Measurements from ENCODE around the gene TPRG1. TPM values are rescaled to one million over a fixed set of nuclear protein-coding genes. Genes with fewer than 3 reads are reported as not detected.

TPRG1 gene
- polyA plus RNA-seq, 1 donor: 0.68 TPM

DNA sequence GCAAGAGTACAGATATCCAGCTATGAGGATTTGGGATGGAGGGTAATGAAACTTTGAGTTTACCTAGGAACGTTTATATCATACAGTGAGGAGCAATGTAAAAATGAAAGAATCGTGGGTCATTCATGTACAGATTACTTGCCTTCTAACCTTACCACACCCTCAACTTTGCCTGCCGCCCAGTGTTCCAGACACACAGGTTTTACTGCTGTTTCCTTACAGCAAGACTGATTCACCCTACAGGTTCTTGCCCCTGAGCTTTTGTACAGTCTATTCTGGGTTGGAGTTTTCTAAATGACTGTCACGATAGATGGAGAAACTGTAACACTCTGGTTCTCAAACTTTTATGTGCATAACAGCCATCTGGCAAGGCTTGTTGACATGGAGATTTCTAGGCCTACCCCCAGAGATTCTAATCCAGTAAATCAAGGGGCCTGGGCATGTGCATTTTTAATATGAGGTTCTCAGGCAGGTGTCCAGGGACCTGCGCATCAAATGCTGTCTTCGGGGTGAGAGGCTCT, 6.6 kb upstream of the TPRG1 start:
- DNase-seq: no peak

DNA sequence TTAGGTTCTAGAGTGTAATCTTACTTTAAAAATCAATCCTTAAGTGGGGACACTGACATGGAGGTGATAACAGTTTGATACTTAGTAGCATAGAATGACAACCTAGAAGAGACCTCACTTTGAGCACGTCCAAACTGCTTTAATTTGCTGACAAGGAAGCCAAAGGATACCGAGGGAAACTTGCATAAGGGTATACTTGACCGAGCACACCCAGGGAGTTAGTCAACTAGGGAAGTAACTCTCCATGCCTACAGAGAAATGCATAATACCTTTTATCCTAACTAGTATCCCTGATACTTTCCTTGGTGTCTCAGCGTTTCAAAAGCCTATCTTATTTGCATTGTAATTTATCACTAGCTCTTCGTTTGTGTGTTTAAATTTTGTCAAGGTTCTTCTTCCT, 5.5 kb upstream of the TPRG1 start:
- no peak for DNase-seq

DNA sequence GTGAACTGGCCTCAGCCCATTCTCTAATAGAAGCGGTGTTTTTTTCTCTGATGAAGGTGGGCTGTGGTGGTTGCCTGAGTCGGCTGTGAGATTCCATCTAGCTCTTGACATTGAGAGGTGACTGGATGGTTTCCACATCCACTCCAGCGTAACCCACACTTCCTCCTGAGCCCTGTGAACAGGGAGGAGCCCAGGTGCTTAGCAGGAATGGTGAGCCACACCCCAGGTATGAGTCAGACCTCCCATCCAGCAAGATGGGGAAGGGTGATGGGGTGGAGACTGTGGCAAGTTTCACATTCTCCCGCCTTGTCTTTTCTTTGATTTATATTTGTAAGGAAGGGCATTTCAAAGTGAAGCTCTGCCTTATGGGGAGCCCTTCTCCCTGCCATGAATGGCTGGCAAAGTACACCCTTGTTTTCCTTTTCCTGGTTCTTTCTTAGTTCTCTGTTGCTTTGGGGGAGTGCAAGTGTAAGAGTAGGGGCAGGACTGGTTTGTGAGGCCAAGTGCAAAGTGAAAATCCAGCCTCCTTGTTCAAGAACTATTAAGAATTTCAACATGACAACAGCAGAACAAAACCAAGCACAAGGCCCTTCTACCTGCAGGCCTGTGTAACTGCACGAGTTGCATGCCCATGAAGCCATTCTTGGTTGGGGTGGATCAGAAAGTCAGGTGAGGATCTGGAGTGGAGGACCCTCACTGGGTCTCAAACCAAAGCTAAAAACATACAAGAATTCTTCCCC, 4.6 kb upstream of the TPRG1 start:
- no peak for DNase-seq

DNA sequence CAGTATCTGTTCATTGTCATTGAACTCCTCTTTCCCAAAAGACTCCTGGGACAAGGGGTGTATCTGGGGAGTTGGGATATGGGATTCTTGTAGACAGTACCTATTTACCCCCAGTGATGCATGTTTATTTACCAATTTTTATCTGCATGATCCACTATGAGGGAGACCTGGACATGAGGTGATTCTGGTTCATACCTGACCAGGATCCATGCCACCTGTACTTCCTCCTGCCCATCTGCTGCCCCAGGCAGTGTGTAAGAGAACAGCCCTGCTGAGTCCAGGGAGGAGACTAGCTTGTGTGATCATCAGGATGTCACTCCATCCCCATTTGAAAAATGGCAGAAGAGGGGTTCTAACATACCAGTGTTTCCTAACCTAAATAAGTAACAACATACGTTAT, 3.1 kb upstream of the TPRG1 start:
- DNase-seq: no peak

DNA sequence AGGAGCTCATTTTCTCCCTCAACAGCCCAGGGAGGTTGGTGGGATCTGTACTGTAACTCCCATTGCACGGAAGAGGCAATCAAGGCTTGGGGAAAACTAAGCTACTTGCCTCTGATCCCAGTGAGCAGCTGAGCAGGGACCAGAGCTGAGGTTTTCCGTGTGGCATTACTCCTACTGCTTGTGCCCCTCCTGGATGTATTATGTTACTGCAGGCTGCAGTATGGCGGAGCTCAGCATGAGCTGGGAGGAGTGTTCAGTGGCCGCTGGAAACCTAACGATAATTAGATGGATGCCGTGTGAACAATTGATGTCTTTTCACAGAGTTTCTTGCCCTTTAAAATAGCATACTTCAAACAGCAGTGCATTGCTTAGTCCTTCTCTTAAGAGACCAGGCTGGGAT, 2.0 kb upstream of the TPRG1 start:
- DNase-seq: no peak

DNA sequence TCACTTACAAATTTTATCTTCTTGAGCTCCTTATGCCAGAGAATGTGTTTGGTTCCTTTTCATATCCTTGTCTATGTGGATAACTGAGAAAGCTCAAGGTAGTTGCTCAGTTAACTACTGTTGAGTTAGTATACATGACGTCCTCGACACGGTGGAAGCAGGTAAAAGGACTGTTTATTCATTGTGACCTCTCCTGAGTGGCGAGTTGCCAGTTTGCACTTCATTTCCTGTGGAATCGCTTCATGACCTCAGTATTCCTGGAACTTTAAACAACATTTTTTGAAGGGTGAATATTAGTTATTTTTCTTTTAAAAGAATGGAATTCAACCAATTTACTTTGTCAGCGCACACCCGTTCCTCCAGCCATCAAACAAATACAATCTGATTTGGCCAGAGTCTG, 1.2 kb upstream of the TPRG1 start:
- DNase-seq: no peak

DNA sequence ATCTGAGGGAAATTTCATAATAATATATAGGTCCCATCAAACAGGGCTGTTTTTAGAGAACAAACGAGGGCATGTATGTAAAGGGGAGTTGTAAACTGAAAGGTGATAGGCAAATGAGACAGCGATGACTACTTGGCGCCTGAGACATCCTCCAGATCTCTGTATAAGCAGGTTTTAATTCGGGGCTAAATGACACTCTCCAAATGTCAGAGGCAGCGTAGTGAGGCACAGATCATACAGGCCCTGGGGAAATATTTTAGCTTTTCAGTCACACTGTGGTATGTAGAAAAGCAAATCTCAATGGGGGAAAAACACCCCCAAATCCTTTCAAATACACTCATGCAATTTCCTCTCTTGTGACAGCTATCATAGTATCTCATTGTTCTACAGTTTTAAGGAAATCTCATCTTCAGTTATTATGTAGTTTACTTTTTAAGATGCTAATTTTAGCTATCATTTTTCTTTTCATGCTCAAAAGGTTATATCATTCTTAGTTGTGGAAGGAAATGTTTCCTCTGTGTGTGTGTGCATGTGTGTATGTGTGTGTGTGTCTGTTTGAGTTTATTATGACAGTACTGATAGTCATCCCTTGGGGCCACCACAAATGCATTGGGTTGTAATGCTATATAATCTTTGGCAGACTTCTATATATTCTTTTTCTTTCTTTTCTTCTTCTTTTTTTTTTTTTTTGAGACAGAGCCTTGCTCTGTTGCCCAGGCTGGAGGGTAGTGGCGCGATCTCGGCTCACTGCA, 1.1 kb downstream of the TPRG1 start:
- no peak for DNase-seq

DNA sequence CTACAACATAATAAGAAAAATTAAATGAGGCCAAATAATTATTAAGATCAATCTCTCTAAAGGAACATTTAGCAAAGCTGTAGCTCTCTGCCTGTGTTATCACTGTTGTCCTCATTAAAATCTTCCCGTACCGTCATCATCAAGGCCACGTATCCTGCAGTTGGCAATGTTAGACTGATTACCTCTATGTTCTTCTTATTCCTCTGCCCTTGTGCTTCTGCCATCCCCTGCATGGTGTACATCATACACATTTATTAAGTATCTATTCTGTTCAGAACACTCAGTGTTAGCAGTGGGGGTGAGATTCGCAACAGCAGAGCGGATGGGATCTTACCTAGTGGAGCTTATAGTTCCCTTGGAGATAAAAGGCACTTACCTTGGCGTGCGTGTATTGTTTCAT, 12.8 kb downstream of the TPRG1 start:
- DNase-seq: no peak

DNA sequence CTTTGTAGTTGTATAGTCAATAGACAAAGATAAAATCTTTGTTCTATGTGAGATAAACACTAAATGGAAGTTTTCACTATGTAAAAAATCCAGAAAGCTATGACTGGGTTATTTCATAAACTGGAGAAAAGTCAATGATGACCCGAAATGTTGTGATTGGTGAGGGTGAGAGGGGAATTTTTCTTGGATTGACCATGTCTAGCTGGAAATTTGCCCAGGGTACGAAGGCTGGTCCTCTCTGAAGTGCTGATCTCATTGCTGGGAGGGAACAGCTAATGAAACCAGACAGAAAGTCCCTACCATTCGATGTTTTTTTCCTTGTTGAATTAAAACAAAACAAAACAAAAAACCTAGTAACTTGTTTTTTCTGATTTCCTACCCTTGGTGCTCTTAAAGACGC, 14.3 kb downstream of the TPRG1 start:
- DNase-seq: no peak

DNA sequence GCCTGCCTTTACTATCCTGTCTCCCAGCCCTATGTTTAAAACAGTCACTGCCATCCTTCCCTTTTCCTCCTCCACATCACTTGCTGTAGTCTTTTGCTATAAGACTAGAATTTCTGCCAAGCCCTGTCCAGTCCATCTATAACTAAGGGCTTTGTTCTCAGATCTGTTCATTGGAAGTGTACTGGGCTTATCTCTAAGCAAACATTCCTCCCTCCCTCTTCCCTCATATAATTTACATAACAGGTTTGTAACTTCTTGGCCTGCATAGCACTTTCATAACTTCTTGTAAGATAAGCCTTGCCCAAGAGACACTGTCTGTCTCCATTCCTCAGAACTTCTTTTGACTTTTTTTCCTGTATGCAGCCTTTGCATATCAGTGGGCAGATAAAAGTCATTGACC, 16.7 kb downstream of the TPRG1 start:
- DNase-seq: no peak

DNA sequence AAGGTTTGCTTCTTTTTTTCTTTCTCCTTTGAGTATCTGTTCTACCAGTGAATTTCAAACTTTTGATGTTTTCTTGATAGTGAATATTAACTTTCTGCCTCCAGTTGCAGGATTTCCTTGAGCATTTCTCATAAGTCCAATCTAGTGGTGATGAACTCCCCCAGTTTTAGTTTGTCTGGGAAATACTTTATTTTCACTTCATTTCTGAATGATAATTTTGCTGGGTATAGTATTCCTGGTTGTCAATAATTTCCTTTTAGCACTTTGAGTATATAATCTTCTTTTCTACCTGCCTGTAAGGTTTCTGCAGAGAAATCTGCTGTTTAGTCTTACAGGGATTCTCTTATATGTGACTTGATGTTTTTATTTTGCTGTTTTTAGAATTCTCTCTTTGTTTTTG, 21.0 kb downstream of the TPRG1 start:
- DNase-seq: no peak

DNA sequence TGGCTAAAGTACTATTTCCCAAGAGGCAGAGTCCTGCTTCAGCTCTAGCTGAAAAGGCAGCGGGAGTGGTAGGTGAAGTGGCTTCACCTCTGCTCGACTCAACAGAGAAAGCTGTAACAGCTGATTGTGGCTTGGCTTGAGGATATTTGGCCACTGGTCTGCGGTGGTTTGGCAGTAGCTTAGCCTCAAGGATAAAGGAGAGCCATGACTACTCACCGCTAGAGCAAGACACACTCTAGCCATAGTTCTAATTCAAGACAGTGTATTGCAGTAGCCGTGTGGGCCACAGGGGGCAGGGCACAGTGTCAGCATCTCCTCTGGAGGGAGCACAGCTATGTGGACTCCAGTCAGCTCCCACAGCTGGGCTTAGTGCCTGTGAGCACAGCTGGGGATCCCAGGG, 23.5 kb downstream of the TPRG1 start:
- DNase-seq: no peak

DNA sequence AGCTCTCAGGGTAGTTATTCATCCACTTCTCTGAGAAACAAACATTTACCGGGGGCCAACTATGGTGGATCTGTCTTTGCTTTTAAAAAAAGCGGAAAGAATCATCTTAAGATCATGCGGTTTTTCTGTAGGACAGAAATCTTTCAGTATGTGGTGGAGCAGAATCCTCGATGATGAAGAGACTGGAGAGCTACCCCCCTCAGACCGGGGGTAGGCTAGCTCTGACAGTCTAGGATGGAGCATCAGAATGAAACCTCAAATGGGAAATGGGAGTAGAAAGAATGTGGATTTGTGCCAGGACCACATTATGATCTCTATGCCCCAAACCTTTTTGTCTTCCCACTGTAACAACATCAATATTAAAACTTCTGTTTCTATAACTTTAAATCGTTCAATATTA, 30.3 kb downstream of the TPRG1 start:
- DNase-seq: no peak

DNA sequence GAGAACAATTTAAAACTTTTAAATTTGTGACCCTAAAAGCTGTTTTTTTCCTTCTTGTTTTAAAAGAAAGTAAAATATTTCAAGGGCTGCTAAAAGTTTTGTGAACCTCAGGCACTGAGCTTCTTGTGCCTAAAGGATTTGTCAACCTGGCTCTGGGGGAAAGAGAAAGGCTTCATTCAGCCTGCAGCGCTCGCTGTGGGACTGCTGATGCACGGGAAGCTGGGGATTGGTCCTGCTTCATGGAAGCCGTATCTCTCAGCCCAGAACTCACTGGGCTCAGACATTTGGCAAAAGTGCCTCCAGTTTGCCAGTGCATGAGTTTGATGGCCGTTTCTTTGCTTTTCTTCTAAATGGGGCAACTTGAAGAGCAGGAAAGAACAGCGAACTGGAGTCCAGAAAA, 30.8 kb downstream of the TPRG1 start:
- DNase-seq: no peak

DNA sequence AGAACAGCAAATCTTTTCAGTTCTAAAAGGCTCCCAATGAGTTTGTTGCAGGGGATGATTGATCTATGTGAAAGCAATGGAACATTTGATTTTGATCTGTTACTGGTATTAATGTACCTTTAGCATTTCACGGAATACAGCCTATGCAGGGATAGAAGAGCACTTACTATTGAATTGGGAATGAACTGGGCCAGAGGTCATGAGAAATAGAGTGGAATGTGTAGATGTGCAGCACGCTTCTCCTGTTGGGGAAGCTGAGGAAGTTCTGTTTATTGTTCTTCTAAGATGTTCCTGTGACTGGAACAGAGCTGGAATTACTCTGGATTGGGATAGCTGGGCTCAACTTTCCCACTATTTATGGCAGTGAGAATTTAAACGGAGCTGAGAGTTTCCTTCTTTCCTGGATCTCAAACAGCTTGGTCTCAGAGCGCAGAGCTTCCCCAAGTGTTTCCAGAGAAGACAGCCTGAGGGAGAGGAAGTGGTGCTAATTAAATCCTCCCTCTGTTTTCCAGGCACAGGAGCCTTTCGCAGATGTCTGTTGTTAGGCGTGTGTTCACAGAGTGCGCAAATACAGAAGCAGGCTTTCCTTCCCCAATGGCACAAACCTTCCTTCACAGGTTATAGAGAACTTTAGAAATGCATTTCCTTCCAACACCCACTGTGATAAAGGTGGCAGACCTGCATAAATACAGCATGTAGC, 32.5 kb downstream of the TPRG1 start:
- no peak for DNase-seq

DNA sequence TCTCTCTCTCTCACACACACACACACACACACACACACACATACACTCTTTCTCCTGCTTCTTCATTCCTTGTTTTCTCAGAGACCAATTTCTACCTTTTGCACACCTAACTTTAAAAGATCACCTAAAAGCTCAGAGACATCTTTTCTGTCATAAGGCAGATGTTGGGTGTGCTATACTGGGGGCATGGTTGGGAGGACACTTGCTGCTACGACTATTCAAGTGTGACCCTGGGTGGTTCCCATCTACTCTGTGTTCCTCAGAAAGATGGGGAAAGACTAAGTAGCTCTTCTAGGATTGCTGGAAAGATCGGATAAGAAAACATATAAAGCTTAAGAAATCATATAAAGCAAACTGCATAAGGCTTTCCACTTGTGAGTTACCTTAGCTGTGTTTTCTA, 33.2 kb downstream of the TPRG1 start:
- no peak for DNase-seq

DNA sequence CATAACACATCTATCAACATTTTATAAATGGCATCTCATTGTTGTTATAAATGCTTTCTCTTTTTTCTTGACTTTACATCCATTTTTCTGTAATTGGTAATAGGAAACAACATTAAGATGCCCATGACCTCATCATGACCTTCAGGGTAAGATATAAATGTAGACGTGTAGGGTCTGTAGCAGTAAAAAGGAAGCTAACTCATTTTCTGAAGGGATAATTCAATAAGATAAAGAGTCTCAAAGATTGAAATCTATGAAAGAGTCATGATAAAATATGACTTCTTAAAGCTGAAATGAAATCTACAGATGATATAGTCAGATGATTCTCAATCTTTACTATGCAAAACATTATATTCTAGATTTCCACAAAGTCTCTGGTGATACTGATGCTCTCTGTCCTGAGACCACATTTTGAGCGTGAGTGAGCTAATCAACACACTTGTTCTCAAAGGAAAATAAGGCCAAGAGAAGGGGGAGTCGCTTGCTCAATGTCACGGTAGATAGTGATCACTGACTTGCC, 38.5 kb downstream of the TPRG1 start:
- no peak for DNase-seq

DNA sequence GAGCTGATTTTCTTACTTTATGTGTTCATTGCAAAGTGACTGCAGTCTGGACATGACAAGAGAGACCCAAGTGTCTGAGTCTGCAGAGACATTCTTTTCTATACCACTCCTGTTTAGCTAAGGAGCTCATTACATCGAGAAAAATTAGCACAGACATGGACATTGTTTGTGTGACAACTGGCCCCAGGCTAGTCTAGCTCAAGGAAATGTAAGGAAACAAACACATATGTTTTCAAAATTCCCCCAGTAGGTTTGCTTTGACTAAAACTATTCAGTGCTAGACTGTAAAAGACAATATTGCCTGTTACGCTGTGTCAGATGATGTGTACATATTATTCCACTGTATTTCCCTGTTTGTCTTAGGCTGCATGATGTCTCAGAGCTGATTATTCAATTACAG, 40.9 kb downstream of the TPRG1 start:
- no peak for DNase-seq

DNA sequence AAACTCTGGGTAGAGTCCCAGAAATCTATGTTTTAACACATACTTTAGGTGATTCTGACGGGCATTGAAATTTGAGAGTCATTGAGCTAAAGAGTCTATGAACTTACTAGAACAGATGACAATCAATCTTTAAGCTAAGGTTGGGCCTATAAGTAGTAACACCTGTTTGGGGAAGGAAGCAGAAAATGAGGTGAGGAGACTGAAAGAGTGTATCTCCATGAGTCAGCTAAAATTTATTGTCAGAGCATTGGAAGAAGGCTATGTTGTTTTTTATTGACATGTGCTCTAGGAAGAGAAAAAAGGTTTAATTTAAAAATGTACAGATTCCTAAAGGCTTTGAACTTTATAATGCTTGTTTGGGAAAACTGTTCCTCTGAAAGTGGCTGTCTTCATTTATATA, 42.9 kb downstream of the TPRG1 start:
- no peak for DNase-seq

DNA sequence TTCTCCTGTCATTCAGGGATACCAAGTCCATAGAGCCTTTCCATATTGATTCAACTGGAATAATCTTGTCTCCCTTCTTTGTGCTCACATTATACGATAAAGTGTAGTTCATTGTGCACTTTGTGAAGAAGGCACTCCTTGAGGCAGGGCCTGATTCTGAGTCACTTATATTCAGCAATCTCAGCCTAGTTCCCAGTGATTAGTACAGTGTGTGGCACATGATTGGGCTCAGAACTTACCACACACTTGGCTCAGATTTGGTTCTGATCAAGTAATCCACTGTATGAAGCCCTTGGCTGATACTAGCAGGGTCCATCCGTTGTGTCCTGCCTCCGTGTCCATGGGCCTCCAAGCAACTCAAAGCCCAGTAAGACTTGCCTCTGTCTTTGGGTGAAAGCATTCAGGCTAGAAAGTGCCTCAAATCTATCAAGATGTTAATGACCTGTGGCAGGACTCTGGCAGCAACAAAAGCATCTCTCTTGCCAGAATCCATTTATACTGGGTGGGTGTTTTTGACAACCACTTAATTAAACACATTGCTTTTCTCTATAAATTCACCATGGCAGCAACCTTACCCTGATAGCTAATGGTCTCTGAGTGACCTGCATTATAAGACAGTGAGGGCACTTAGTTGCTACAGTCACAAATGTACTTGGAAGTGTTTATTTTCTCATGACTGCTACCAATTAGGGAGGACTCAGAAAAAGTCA, 51.3 kb downstream of the TPRG1 start:
- peak; percentile 75 for DNase-seq

DNA sequence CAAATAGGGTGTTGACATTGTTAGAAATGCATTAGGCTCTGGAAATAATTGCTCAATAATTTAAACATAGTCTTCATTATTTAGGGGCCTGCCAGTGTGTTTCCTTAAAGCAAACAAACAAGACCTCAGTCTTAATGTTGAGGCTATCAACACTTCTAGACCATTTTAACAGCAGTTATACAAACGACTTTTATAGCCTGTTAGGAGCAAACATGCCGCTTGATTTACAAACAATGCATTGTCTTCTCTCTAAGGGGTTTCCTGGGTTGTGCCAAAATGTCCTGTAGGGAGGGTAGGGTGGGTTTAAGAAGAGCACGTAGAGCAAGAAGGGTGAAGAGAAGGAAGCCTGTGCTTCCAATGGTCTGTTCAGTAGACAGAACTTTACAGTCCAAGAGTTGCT, 53.7 kb downstream of the TPRG1 start:
- no peak for DNase-seq

DNA sequence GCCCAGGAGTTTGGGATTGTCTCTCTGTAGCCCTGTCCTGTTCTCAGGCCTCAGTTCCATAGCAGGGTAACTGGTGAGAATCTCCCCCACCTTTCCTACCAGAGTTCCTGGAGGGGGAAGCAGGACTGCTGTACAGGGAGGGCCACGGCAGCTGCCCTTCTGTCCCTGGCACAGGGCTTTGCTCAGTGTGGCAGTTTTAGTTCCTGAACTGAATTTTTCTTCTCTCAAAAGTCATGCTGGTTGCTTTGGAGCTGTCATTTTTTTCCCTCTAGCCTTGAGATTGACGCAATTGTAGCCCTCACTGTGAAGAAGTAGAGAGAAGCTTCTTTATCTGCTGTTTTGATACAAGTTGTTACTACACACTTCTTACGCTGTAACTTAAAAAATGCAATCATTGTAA, 55.5 kb downstream of the TPRG1 start:
- no peak for DNase-seq
